Heart left ventricle (tissue), 16 donors: ENCODE data around the gene ETV3. TPM values are rescaled to one million over a fixed set of nuclear protein-coding genes. Genes with fewer than 3 reads are reported as not detected.
A peak's percentile ranks its signal among the peaks of the same experiment; 100 is the strongest.

Experiments
- ATAC-seq, 4 donors: fragments of 200-7000 bp; cut with Tn5 transposase; one replicate each; pipeline ENCODE4 v1.9.1; 2020 to 2022; ENCODE audit warnings: moderate library complexity in 4 of 4, mild to moderate bottlenecking in 3 of 4, moderate number of reproducible peaks in 1 of 4
- DNase-seq, 5 donors: peaks; one replicate each; pipeline ENCODE4 v3.0.0-alpha.2; 2020
- H3K27ac ChIP-seq, 12 donors: fragments of 200-600 bp; sonication (generic) in 4 of 12; one replicate each; pipeline versions ENCODE4 v1.5.0 to v1.8.0; 2016 to 2022; ENCODE audit warnings: mild to moderate bottlenecking in 2 of 12
- H3K27me3 ChIP-seq, 9 donors: fragments of 200-600 bp; sonication (generic) in 2 of 9; one replicate each; pipeline versions ENCODE4 v1.5.1 to v1.8.0; 2016 to 2022; ENCODE audit warnings: mild to moderate bottlenecking in 3 of 9
- H3K36me3 ChIP-seq, 9 donors: fragments of 200-600 bp; sonication (generic) in 2 of 9; one replicate each; pipeline versions ENCODE4 v1.5.0 to v1.8.0; 2018 to 2022; ENCODE audit warnings: mild to moderate bottlenecking in 2 of 9
- H3K4me1 ChIP-seq, 12 donors: fragments of 200-600 bp; sonication (generic) in 4 of 12; one replicate each; pipeline versions ENCODE4 v1.5.0 to v1.8.0; 2016 to 2022; ENCODE audit warnings: mild to moderate bottlenecking in 3 of 12
- H3K4me3 ChIP-seq, 12 donors: fragments of 200-600 bp; sonication (generic) in 4 of 12; one replicate each; pipeline versions ENCODE4 v1.5.0 to v1.8.0; 2017 to 2022; ENCODE audit warnings: mild to moderate bottlenecking in 9 of 12, moderate library complexity in 4 of 12
- H3K9me3 ChIP-seq, 12 donors: fragments of 200-600 bp; sonication (generic) in 4 of 12; one replicate each; pipeline versions ENCODE4 v1.5.0 to v1.8.0; 2016 to 2022; ENCODE audit warnings: mild to moderate bottlenecking in 1 of 12
- CTCF ChIP-seq, 12 donors: fragments of 200-600 bp; sonication (generic) in 4 of 12; IDR thresholded peaks; one replicate each; pipeline versions ENCODE4 v1.5.0 to v1.8.0; 2018 to 2022; ENCODE audit warnings: antibody characterized with exemption in 12 of 12, mild to moderate bottlenecking in 5 of 12
- POLR2A ChIP-seq, 2 donors: fragments of 450-650 bp; IDR thresholded peaks; one replicate each; pipeline ENCODE4 v1.6.1; 2017; ENCODE audit warnings: antibody characterized with exemption in 2 of 2, mild to moderate bottlenecking in 2 of 2, moderate library complexity in 2 of 2
- WGBS, 4 donors: extraction: QIAGEN DNeasy Blood & Tissue Kit in 2 of 4; methylation state at CpG; one replicate each; pipeline versions ENCODE4 v1.1.5 to v1.1.7; 2013 to 2018; 5-methylcytosine and 5-hydroxymethylcytosine counted together
- intact Hi-C, 10 donors: fragments of 100-400 bp; cut with DNase I; formaldehyde crosslinking; loops; one replicate each; pipeline versions ENCODE4 v1.11.1 to v1.14.2; 2022
- polyA plus RNA-seq, 2 donors: library from polyadenylated mRNA; stranded (reverse); fragments of 200-250 nt; gene quantifications; one replicate each; pipeline ENCODE4 v1.2.3, GENCODE V29; 2013
- total RNA-seq, 9 donors: library from RNA; depleted of rRNA in 2 of 9; stranded (reverse); fragments of >200 nt in 2 of 9; fragmentation: NEBNext Ultra II Directional in 3 of 9; extraction: Animal tissue kit (Norgen Biotek cat#: 25700) in 3 of 9; gene quantifications; one replicate each; pipeline versions ENCODE4 v1.1.0 to v1.2.4, GENCODE V29; 2016 to 2023
- donor health status: ischemic (EF 13 %, LVEDD 7.1; RV severe dilation, severe dysfunction).
- donor health status: healthy with polysubstance abuse.
- donor health status: DM: no; HTN: yes; CAD: no.
- donor health status: DM: no; HTN: no; CAD: no.
- donor health status: ischemic (EF 25% LVEDD 6.9; RV normal size, moderate dysfunction).
- donor health status: ischemic (EF 25% LVEDD 5.7; RV mildly dilated, moderate dysfunction).
- donor health status: healthy.
- donor health status: DM: yes; HTN: yes; CAD: no.
- donor health status: ischemic (EF 35%, LVEDD 5.7; RV mildly dilated, moderate dysfunction).
- donor health status: nonischemic (EF 11% LVEDD 7.7; RV severe dilation, severe dysfunction).
- donor health status: DM: yes; HTN: yes; CAD: no.
- donor health status: PGD.
- donor health status: ischemic (EF 29% LVEDD 5.4; RV normal size, mild dysfunction).
- donor health status: nonischemic (EF 23%, LVEDD 6.1; RV moderate dilation, normal function).

The ETV3 gene
- total and polyA plus RNA-seq, 11 donors: 4.5 to 24.3 (median 15.9) TPM

DNA sequence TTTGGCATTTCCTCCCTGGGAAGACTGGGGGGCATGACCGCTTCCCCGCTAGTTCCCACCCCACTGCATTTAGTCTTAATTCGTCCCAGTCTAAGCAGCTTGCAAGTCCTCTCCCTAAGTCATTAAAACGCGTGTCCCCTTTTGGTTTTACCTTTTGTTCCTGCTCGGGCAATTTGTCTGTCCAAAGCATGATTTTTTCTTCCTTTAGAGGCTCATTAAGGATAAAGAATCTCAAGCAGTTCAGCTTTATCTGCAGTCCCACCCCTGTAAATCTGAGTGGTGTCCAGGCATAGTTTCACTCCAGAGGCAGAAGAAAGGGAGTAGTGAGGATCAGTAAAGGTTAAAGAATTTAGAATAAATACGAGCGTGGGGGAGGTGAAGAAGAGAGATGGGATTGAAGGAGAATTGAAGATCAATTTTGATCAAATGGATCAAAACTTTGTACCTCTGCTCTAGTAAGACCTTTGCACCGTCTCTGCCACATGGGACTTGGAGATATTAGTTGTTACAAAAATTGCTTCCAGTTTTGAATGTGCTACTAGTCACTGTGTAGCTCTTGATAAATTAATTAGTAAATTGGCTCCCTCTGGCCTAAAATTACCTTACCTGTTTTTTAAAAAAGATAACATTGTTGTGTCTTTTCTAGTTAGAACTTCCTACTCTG, 989 bp upstream of the ETV3 start:
- 22 to 28% (median 23%) methylated on average over 9 of the region's 9 CpGs for WGBS, 4 donors
- Histone ChIP-seq H3K36me3 (peaks cover 0 to 21% (median 19%) of the 10 kb centered on the region in 9 donors), H3K9me3 (no peaks in the 10 kb centered on the region), H3K4me3 (peak overlapping the region; percentile 64 to 99 (median 89)), H3K27me3 (peaks cover 0 to 3% (median 0%) of the 10 kb centered on the region in 9 donors), H3K4me1 (peaks cover 0 to 35% (median 22%) of the 10 kb centered on the region in 12 donors), H3K27ac (peak overlapping the region; percentile 74 to 99 (median 97))
- DNase-seq: no peak
- ATAC-seq: peak in 2 of 4 donors; percentile 1 to 2
- no peak for TF ChIP-seq POLR2A (IDR thresholded peaks at IDR 0.05)
- TF ChIP-seq CTCF (IDR thresholded peaks at IDR 0.05): no peak
- intact Hi-C loops: loop anchor here in 3 of 10 donors (5.0 kb wide), 1 partner anchor 47 kb away; no protein-coding TSS in a partner anchor

GRCh38 chr1:157137408-157138219, 581 bp downstream of the ETV3 start:
- DNase-seq (peak in 2 of 5 donors; percentile 32 to 33), ATAC-seq (peak in 2 of 4 donors; percentile 39 to 41)
- 0 to 1% (median 0%) methylated on average over 30 to 36 of the region's 36 CpGs for whole genome bisulfite sequencing, 4 donors

GRCh38 chr1:157137046-157137407, 1.2 kb downstream of the ETV3 start:
- no peak for DNase-seq
- peak overlapping the region in 7 of 12 donors; percentile 30 to 99 (median 97) for H3K27ac ChIP-seq
- H3K27me3 ChIP-seq: no peaks in the 10 kb centered on the region
- no peak for ATAC-seq
- H3K9me3 ChIP-seq: no peaks in the 10 kb centered on the region
- intact Hi-C loops: loop anchor here in 4 of 10 donors (2.0 to 5.0 kb wide), 2 partner anchors 20 to 45 kb away; no protein-coding TSS in a partner anchor
- 7 to 16% (median 9%) methylated on average over 4 of the region's 4 CpGs for WGBS, 4 donors
- peak overlapping the region in 11 of 12 donors; percentile 64 to 99 (median 90) for H3K4me3 ChIP-seq
- H3K36me3 ChIP-seq: peaks cover 0 to 42% (median 41%) of the 10 kb centered on the region in 9 donors
- H3K4me1 ChIP-seq: peaks cover 0 to 47% (median 22%) of the 10 kb centered on the region in 12 donors
- no peak for TF ChIP-seq CTCF (IDR thresholded peaks at IDR 0.05)
- no peak for TF ChIP-seq POLR2A (IDR thresholded peaks at IDR 0.05)

More at GRCh38 chr1:157137408-157138219, 581 bp downstream of the ETV3 start:
- H3K27me3 ChIP-seq: no peaks in the 10 kb centered on the region
- H3K4me3 ChIP-seq: peak overlapping the region; percentile 64 to 99 (median 89)
- intact Hi-C loops: loop anchor here in 4 of 10 donors (1.0 to 5.0 kb wide), 3 partner anchors 18 to 45 kb away; no protein-coding TSS in a partner anchor
- peaks cover 0 to 47% (median 22%) of the 10 kb centered on the region in 12 donors for H3K4me1 ChIP-seq
- H3K27ac ChIP-seq: peak overlapping the region; percentile 74 to 99 (median 97)
- TF ChIP-seq POLR2A (IDR thresholded peaks at IDR 0.05) (no peak), CTCF (IDR thresholded peaks at IDR 0.05) (no peak)
- H3K9me3 ChIP-seq: no peaks in the 10 kb centered on the region
- H3K36me3 ChIP-seq: peaks cover 0 to 36% (median 35%) of the 10 kb centered on the region in 9 donors
